ENCODE data around the gene TSPAN8. TPM values are rescaled to one million over a fixed set of nuclear protein-coding genes. Genes with fewer than 3 reads are reported as not detected.
"Not testable (repeated sequence)": the region's sequence is repeated elsewhere in the genome, so short reads cannot be mapped to it uniquely, and the experiment has no call there.

The TSPAN8 gene
- total RNA-seq, 1 experiment from 2014 or later, result 74.7 TPM

- Histone ChIP-seq H3K36me3 (ENCODE audit: insufficient read depth, low read length, poor library complexity, severe bottlenecking) (no peaks in the 10 kb centered on the region), H3K4me3 (ENCODE audit: low read depth, low read length, poor library complexity, severe bottlenecking) (no peak overlapping the region), H3K27ac (ENCODE audit: low read depth, low read length, poor library complexity, severe bottlenecking) (no peak overlapping the region), H3K27me3 (replicated peaks; ENCODE audit: insufficient read depth, low read depth, low read length, poor library complexity) (no peaks in the 10 kb centered on the region), H3K4me1 (ENCODE audit: insufficient read depth, low read length, poor library complexity, severe bottlenecking) (peaks cover 5% of the 10 kb centered on the region), H3K9me3 (ENCODE audit: low read depth, low read length, poor library complexity, severe bottlenecking) (no peaks in the 10 kb centered on the region)
- ChIA-PET POLR2A (ENCODE audit: low non-redundant PET) (no interaction called here), CTCF (no interaction called here)
- intact Hi-C loops (cut with micrococcal nuclease; ENCODE audit: unreplicated experiment), result no loop called here
- no peak for DNase-seq (ENCODE audit: low spot score)
- no peak for TF ChIP-seq EZH2 (IDR thresholded peaks at IDR 0.05; ENCODE audit: borderline replicate concordance, low read depth, low read length, poor library complexity, severe bottlenecking)
- no peak for TF ChIP-seq CTCF (conservative IDR thresholded peaks at IDR 0.05; ENCODE audit: low read depth, low read length)
- no TSS peak for BruUV-seq (replicated peaks)
Observed at GRCh38 chr12:71166862-71167496, 9.2 kb upstream of the TSPAN8 start.

- DNase-seq (ENCODE audit: low spot score), result no peak
- Histone ChIP-seq H3K9me3 (ENCODE audit: low read depth, low read length, poor library complexity, severe bottlenecking) (no peaks in the 10 kb centered on the region), H3K4me3 (ENCODE audit: low read depth, low read length, poor library complexity, severe bottlenecking) (no peak overlapping the region), H3K36me3 (ENCODE audit: insufficient read depth, low read length, poor library complexity, severe bottlenecking) (no peaks in the 10 kb centered on the region), H3K27ac (ENCODE audit: low read depth, low read length, poor library complexity, severe bottlenecking) (no peak overlapping the region), H3K4me1 (ENCODE audit: insufficient read depth, low read length, poor library complexity, severe bottlenecking) (peaks cover 5% of the 10 kb centered on the region), H3K27me3 (replicated peaks; ENCODE audit: insufficient read depth, low read depth, low read length, poor library complexity) (no peaks in the 10 kb centered on the region)
- TF ChIP-seq EZH2 (IDR thresholded peaks at IDR 0.05; ENCODE audit: borderline replicate concordance, low read depth, low read length, poor library complexity, severe bottlenecking) (no peak), CTCF (conservative IDR thresholded peaks at IDR 0.05; ENCODE audit: low read depth, low read length) (no peak)
- no TSS peak for BruUV-seq (replicated peaks)
- CTCF ChIA-PET, result no interaction called here
- intact Hi-C loops (cut with micrococcal nuclease; ENCODE audit: unreplicated experiment), result no loop called here
- POLR2A ChIA-PET (ENCODE audit: low non-redundant PET), result no interaction called here
Observed at GRCh38 chr12:71166280-71166679, 8.5 kb upstream of the TSPAN8 start.

GRCh38 chr12:71165780-71166179 is 8.0 kb upstream of the TSPAN8 start:
- BruUV-seq (replicated peaks); H3K4me3 ChIP-seq (ENCODE audit: low read depth, low read length, poor library complexity, severe bottlenecking); H3K27ac ChIP-seq (ENCODE audit: low read depth, low read length, poor library complexity, severe bottlenecking); intact Hi-C loops (cut with micrococcal nuclease; ENCODE audit: unreplicated experiment); H3K36me3 ChIP-seq (ENCODE audit: insufficient read depth, low read length, poor library complexity, severe bottlenecking); H3K9me3 ChIP-seq (ENCODE audit: low read depth, low read length, poor library complexity, severe bottlenecking); DNase-seq (ENCODE audit: low spot score); H3K27me3 ChIP-seq (replicated peaks; ENCODE audit: insufficient read depth, low read depth, low read length, poor library complexity); CTCF ChIA-PET; POLR2A ChIA-PET (ENCODE audit: low non-redundant PET); H3K4me1 ChIP-seq (ENCODE audit: insufficient read depth, low read length, poor library complexity, severe bottlenecking): not testable (repeated sequence)

- Histone ChIP-seq H3K36me3 (ENCODE audit: insufficient read depth, low read length, poor library complexity, severe bottlenecking) (no peaks in the 10 kb centered on the region), H3K4me3 (ENCODE audit: low read depth, low read length, poor library complexity, severe bottlenecking) (no peak overlapping the region), H3K9me3 (ENCODE audit: low read depth, low read length, poor library complexity, severe bottlenecking) (no peaks in the 10 kb centered on the region), H3K4me1 (ENCODE audit: insufficient read depth, low read length, poor library complexity, severe bottlenecking) (peaks cover 15% of the 10 kb centered on the region), H3K27me3 (replicated peaks; ENCODE audit: insufficient read depth, low read depth, low read length, poor library complexity) (no peaks in the 10 kb centered on the region), H3K27ac (ENCODE audit: low read depth, low read length, poor library complexity, severe bottlenecking) (no peak overlapping the region)
- ChIA-PET POLR2A (ENCODE audit: low non-redundant PET) (no interaction called here), CTCF (no interaction called here)
- no peak for DNase-seq (ENCODE audit: low spot score)
- BruUV-seq (replicated peaks), result no TSS peak
- TF ChIP-seq CTCF (conservative IDR thresholded peaks at IDR 0.05; ENCODE audit: low read depth, low read length) (no peak), EZH2 (IDR thresholded peaks at IDR 0.05; ENCODE audit: borderline replicate concordance, low read depth, low read length, poor library complexity, severe bottlenecking) (no peak)
- intact Hi-C loops (cut with micrococcal nuclease; ENCODE audit: unreplicated experiment), result no loop called here
Observed at GRCh38 chr12:71164568-71165197, 6.9 kb upstream of the TSPAN8 start.
